SKM-1 (cell line): ENCODE measurements around the gene PSD2.

Source experiments
- DNase-seq: peaks from one replicate; lab custom pipeline; 2025; ENCODE audit not compliant: unreplicated experiment; lab: John Stamatoyannopoulos, UW

PSD2 gene

DNA sequence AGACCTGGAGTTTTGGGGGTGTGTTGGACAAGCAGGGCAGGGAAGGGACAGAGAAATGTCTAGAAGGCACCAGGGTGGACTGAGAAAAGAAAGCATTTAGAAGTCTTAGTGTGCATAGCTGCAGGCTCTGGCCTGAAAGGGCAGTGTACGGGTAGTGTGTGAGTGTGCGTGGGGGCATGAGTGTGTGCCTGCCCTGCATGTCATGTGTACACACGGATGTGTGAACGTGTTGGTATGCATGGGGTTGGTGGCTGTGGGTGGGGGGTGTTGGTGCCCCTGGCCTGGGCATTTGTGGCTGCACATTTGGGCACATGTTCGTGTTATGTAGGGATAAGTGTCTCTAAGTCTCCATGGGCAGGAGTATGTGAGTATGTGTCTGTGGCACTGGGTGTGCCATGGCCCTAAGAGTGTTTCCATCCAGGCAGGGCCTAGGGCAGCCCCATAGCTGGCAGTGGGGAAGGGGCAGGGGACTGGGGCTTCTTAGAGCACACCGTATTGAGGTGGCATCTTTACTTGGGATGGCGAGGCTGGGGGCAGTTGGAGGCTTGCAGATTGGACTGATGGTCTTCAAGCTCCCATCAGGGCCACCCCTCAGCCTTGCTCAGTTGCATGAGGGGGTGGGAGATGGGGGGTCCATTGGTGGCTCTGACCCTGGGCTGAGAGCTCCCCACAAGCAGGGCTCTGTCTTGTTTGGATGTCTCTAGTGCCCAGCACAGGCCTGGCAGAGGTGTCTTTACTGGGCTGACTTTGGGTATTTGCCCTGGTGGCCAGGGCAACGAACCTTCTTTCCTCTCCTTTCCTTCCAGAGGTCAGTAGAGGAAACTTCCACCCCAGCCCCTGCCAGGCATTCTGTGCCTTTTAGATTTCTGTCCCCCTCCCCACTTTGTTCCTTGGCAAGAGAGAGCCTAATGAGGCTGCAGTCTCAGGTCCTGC, 15.0 kb downstream of the PSD2 start:
- no peak for DNase-seq

- no peak for DNase-seq
Measured at GRCh38 chr5:139811274-139811607, 15.6 kb downstream of the PSD2 start.

DNA sequence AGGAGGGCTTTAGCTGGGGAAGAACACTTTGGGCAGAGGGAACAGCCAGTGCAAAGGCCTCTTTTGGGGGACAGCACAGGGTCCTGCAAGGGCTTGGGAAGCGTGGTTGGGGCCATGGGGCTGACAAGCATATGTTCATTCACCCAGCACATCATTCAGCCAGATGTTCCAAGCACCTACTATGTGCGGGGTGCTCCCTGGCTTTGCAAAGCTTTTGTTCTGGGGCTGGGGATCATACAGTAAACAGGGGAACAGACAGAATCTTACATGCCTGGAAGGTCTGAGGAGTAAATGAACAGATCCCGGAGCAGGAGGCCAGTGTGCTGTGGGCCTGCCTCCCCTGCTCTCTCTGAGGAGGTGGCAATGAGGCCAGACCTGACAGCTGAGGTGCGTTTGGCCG, 16.7 kb downstream of the PSD2 start:
- no peak for DNase-seq

- DNase-seq, result no peak
Measured at GRCh38 chr5:139812836-139813805, 17.5 kb downstream of the PSD2 start.

GRCh38 chr5:139814191-139814601, 18.6 kb downstream of the PSD2 start:
- DNase-seq, result no peak

- DNase-seq, result no peak
Measured at GRCh38 chr5:139814704-139815280, 19.2 kb downstream of the PSD2 start.

DNA sequence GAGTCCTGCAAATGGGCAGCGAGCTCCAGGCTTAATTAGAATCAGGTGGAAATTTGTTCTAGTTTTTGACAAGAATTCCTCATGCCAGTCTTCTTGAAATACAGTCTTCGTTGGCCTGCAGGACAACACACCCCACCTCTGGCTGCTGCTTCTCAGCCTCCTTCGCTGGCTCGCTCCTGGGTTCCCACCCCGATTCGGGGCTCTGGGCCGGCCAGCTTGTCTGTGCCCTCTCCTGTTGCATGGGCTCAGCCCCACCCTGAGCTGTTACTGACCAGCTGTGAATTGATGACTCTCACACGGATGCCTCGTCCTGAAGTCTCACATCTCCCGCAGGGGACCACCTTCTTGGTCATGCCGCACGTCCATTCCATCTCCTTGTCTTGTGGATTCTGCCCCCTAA, 21.0 kb downstream of the PSD2 start:
- DNase-seq, result no peak

- DNase-seq, result no peak
Measured at GRCh38 chr5:139817362-139817761, 21.8 kb downstream of the PSD2 start.

DNA sequence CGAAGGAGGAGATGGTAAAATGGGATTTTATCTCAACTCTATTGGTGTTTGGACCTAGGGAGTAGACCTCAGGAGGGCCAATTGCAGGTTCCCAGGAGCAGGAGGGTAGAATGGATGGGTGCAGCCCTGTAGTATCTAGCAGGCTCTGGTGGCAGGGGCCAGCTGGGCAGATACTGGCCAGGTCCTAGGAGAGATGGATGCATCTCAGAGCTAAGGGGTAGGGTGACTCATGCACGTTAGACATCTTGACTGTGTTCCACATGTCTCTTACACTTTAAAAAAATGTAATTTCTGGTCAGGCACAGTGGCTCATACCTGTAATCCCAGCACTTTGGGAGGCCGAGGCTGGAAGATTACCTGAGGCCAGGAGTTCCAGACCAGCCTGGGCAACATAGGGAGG, 22.4 kb downstream of the PSD2 start:
- DNase-seq, result no peak

- DNase-seq, result no peak
Measured at GRCh38 chr5:139820130-139820529, 24.5 kb downstream of the PSD2 start.

DNA sequence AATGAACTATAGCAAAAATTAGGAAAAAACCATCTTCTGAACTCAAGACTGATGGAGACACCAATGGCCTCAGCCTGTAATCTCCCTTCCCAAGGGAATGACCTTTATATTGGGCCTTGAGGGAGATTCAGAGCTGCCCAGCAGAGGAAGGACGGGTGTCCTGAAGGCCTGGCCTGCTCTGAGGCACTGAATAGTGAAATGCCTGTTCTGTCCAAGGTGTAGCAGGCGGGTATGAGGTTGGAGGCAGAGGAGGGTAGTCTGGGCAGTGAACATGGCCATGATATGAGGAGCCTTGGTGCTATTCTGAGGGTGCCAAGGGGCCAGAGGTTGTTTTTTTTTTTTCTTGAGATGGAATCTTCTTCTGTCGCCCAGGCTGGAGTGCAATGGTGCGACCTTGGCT, 25.0 kb downstream of the PSD2 start:
- no peak for DNase-seq

DNA sequence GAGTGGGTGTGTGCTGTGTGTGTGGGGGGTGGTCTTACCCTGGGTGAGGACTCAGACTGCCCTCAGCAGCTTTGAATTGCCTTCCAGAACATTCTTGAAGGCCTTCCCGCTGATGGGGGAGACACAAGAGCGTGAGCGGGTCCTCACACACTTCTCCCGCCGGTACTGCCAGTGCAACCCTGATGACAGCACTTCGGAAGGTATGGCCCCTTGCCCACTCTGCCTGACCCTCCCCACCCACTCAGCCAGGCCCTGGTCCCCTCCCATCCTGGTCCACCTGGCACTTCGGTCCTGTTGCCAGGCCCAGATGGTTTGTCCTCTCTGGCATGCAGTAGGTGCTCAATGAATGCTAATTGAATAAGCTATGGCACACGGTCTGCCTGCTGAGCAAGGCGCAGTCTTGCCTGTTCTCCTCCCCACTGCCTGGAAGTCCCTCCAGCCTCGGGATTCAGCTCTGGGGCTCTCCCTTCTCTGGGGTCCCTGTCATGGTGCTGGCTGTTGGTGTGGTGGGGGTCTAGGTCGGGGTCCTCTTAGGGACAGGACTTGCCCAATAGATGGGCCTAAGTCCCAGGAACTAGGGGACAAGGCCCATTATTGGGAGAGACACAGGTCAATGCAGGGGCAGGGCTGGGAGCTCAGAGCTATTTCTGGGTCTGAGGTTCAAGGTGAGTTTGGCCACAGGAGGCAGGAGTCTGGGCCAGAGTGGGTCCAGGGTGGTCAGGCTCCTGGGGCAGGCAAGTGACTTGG, 26.4 kb downstream of the PSD2 start:
- DNase-seq, result no peak

DNA sequence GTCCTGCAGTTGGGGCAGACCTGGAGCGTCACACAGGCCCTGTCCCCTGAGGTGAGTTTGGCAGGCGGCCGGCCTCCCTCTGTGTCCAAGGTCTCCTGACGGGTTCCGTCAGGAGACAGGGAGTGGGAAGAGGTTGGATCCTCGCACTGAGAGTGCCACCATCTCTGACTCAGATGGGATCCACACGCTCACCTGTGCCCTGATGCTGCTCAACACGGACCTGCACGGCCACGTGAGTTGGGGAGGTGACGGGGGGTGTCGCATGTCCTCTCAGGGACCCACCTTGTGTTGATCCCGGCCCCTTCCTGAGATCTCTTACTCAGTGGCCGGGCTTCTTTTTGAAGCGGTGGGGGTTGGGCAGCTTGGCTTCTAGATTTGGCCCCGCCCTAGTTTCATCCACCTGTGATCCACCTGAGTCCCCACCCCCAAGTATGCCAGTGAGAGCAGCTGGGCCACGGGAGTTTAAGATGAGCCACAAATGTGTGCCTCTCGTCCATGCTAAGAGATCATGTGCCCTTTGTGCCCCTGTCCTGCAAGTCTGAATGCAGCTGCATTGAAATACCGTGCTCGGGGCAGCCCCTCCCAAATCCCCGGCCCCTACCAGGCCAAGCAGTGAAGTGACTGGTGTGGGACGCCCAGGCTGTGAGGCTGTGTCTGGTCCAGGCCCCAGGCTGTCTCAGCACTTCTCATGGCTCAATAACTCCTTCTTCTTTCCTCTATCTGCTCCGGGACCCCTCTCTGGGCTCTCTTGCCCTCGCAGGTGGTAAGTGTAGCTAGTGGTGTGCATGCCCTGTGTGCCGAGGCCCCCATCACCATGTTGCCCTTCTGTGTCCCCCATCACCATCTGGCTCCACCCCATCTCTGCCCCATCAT, 27.2 kb downstream of the PSD2 start:
- no peak for DNase-seq

DNA sequence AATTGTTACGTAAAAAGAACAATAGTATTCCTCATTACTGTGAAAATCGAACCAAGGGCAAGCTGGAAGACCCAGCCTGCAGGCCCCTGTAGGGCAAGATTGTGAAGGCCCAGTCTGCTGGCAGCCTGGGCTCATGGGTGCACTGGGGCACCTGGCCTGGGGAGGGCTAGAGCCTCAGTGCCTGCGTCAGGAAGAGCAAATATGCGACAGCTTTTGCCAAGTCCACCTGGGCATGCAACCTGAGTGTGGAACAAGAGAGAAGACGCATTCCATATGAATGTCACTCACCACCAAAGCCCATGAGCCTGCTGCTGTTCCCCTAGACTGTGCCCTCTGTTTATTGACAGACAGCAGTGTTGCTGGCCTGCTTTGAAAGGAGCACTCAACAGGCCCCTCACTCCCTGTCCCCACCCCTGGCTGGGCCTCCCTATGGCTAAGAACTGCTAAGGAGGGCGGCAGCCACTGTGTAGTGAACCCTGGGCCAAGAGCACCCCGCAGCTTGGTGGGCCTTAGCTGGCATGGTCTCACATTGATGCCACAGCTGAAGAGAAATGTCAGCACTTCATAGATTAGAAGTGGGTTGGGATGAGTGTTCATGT, 28.2 kb downstream of the PSD2 start:
- DNase-seq, result no peak

GRCh38 chr5:139825690-139826089, 30.1 kb downstream of the PSD2 start:
- DNase-seq, result no peak

DNA sequence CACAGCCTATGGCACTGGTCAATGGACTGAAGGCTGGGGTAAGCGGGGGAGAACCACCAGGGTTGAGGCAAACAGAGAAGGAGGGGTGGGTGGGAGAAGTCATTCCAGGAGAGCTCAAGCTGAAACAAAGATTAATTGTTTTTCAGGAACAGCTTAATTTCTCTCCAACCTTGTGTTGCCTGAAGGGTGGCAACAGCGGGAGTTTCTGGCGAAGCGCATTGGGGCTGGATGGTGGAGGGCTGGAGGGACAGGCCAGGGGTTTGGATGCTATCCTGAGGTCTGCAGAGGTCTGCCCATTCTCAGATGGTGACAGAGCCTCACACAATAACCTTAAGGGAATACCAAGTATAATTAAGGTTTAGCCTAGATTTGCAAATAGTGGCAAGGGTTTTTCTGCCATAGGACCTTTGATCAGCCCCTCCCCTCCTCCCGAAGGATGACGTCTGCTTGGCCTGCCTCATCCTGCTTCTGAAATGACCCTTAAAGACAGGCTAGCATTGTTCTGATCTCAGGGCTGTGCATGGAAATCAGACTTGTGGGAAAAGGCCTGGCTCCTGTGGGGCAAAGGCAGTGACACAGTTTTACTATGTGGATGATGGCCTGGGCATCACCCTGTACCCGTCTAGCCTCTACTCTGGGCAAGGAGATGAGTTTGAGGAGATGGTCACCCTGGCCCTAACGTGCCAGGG, 32.7 kb downstream of the PSD2 start:
- DNase-seq, result no peak

- no peak for DNase-seq
Measured at GRCh38 chr5:139829471-139829870, 33.9 kb downstream of the PSD2 start.

GRCh38 chr5:139831624-139832023, 36.0 kb downstream of the PSD2 start:
- DNase-seq, result no peak

DNA sequence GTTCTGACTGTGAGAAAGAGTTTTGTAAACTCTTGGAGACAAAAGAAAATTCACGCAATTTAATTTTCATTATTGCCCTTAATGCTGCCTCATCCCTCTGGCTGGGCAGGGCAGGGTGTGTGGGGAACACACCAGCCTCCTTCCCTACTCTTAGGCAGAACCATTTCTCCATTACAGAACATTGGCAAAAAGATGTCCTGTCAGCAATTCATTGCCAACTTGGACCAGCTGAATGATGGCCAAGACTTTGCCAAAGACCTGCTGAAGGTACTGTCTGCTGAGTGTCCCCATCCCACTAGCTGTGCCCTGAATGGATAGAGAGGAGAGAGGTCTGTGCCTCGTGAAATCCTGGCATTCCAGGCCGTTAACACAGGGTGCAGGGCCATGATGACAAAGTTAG, 37.9 kb downstream of the PSD2 start:
- DNase-seq, result no peak
